Activated T-cell treated with anti-CD3 and anti-CD28 coated beads for 1 hour (primary cell): Measurements from ENCODE around the gene RASGRP3.

Experiments used
- DNase-seq: peaks from one replicate; pipeline ENCODE4 v3.0.0-alpha.2; 2020; ENCODE audit warnings: low read depth

The RASGRP3 gene

GRCh38 chr2:33583194-33583938 is 106.9 kb downstream of the RASGRP3 start:
- no peak for DNase-seq

GRCh38 chr2:33586766-33587165 is 110.3 kb downstream of the RASGRP3 start:
- no peak for DNase-seq

GRCh38 chr2:33588232-33588631 is 111.8 kb downstream of the RASGRP3 start:
- no peak for DNase-seq

DNA sequence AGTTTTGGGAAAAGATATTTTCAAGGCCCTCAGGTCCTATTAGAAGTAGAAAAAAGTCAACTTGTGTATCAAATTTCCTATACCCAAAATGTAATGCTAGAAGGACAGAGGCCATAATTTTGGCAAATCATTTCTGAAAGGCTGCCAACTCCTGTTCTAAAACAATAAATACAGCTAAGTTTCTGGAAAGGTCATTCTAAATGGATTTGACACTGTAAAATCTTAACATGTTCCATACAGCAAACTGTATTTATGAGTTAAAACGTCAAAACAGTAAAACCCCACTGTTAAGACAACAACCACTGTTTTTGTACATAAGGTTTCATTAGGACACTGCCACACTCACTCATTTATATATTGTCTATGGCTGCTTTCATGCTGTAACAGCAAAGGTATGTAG is 113.0 kb downstream of the RASGRP3 start:
- no peak for DNase-seq

DNA sequence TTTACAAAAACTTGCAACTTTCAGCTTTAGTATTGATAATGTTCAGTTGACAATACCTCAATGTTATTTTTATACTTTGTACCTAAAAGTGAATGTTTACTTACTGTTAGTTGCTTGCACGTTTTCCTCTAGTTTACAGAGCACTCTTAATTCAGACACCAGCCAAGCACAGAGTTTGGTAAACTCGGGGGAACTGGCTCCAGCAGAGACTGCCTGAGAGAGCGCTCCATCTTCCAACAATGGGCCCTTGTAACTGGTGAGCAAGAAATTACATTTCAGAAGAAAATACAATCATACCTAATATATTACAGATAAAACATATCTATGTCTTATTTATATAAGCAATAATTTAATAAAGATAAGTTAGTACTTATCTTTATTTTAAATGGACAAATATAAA is 118.9 kb downstream of the RASGRP3 start:
- DNase-seq = no peak

DNA sequence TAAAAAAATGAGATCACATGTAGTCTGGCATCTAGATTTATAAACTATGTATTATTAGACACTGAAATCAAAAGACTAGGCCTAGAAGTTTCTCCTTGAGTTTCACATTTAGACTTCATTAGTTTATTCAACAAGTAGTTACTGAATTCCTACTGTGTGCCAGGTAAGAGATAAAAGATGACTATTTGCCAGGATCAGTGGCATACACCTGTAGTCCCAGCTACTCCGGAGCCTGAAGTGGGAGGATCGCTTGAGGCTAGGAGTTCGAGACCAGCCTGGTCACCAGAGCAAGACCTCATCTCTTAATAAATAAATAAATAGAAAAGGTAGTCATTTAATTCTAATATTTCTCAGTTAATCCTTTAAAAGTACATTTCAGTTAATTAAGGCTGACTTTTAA is 120.6 kb downstream of the RASGRP3 start:
- DNase-seq = no peak

GRCh38 chr2:33598561-33599174 is 122.2 kb downstream of the RASGRP3 start:
- peak; percentile 12 for DNase-seq

- DNase-seq = peak; percentile 99
Measured at GRCh38 chr2:33599175-33599942, 122.9 kb downstream of the RASGRP3 start, which contains the start of gene FAM98A. Gene FAM98A (minus strand): TSS chr2:33599299. CDS start chr2:33599221, 78 bp downstream.

GRCh38 chr2:33599943-33600192 is 123.4 kb downstream of the RASGRP3 start:
- DNase-seq = no peak

GRCh38 chr2:33602201-33602830 is 125.9 kb downstream of the RASGRP3 start:
- DNase-seq = no peak

GRCh38 chr2:33603416-33603815 is 127.0 kb downstream of the RASGRP3 start:
- no peak for DNase-seq

DNA sequence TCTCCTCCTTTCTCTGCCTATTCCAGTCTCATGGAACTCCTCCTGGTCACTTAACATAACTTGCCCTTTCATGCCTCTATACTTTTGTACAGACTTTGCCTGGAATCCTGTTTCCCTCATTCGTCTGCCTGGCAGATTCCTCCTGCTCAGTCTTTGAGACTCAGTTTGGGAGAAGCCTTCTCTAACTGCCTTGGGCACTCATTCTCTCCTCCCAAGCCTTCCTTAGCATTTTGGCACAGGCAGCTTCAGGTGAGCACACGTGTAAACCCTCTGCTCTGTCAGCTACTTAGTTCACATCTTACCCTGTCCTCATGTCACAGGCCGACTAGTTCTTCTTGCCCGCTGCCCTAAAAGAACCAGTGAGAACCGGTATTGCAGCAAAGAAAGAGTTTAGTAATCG is 128.6 kb downstream of the RASGRP3 start:
- DNase-seq = no peak

GRCh38 chr2:33606100-33606499 is 129.7 kb downstream of the RASGRP3 start:
- DNase-seq = no peak

- DNase-seq = no peak
Measured at GRCh38 chr2:33606622-33607021, 130.2 kb downstream of the RASGRP3 start.

- no peak for DNase-seq
Measured at GRCh38 chr2:33607251-33607721, 130.8 kb downstream of the RASGRP3 start.

GRCh38 chr2:33607905-33608304 is 131.5 kb downstream of the RASGRP3 start:
- no peak for DNase-seq

GRCh38 chr2:33614190-33614589 is 137.7 kb downstream of the RASGRP3 start:
- no peak for DNase-seq
